NCI-H510A treated with DMSO at 0.1 percent for 48 hours (cell line): Measurements from ENCODE around the gene SDF4.
"Not testable (repeated sequence)": the region's sequence is repeated elsewhere in the genome, so short reads cannot be mapped to it uniquely, and the experiment has no call there.

Experiments
- DNase-seq: peaks from one replicate; lab custom pipeline; 2025; lab: John Stamatoyannopoulos, UW

SDF4 gene

DNA sequence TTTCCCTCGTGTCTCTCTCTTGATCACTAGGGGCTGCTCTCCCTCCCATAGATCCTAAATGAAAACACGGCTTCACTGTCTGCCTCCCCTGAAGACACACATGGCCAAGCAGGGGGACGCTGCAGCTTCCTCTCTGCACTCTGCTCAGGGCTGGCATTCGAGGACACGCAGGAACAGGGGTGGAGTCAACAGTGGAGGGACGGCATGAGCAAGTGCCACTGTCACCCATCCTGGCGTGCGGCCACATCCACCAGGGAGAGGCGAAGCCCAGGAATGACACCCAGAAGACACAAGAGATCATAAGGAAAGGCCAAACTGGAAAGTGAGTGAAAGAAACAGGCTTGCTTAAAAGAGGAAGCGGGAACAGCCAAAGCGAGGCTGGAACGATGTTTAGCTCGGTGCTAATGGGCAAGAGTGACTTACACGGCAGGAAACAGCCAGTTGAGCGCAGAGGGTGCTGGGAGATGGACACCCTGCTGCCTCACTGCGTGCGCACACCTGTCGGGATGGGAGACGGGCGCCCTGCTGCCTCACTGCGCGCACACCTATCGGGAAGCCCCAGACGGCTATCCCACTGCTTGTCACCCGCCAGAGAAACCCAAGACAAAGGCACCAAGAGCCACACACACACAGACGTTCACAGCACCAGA, 28.3 kb upstream of the SDF4 start:
- DNase-seq: peak; percentile 99

DNA sequence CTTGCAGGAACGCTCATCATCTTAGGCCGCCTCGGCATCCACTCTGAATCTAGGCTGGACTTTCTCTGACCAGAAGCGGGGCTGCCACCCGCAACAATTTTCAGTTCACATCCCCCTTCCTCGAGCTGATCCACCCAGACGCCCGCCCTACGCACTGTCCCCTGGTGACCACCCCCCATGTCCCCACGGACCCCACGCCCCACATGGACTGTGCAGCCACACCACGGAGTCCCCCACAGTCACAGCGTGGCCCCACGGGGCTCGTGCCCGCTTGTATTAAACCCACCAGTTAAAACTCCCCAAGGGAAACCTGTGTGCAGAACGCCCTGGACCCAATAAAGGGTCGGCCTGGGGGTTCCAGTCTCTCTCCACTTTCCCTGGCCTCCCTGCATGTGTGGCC, 27.7 kb upstream of the SDF4 start:
- no peak for DNase-seq

DNA sequence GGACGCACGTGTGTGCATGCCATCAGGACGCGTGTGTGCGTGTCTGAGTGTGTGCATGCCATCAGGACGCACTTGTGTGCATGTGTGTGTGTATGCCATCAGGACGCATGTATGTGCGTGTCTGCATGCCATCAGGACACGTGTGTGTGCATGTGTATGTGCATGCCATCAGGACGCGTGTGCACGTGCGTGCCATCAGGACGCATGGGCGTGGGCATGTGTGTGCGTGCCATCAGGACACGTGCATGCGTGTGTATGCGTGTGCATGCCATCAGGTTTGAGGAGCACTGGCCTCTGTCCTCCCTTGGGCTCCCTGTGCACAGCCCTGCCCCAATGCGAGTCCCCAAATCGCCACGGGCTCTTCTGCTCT, 27.3 kb upstream of the SDF4 start:
- DNase-seq: no peak

DNA sequence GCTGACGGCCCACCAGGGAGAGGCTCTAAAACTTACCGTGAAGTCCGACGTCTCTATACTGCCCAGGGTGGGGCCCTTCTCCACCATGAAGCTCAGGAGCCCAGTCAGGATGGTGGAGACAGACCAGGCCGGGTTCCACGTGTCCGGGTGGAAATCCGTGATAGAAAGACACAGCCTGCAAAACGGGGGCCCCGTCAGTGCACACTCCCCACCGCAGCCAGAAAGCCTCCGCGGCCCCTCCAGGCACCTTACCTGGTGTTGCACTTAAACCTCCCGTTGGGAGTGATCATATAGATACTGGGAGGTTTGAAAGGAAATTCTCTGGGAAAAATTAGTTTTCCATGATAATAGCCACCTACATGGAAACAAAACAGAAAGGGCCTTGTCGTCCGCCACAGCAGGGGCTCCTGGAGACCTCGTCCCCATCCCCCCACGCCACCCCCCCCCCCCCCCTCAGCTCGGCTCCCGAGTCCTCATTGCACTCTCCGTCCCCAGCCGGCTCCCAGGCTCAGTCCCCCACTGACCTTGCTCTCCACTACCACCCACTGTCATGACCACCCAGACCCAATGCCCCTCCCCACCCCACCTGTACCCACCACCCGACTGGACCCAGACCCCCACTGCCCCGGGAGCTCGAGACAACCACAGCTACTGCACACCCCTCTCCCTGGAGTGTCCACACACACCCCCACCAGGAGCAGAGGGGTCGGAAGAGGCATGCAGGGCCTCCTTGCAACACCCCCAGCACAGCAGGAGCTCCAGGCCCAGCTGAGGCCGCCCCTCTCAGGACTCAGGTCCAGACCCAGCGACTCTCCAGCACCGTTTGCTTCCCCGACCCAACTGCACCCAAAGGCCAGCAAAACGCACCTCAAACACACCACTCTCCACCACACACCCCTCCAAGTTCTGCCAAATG, 25.4 kb upstream of the SDF4 start:
- no peak for DNase-seq

DNA sequence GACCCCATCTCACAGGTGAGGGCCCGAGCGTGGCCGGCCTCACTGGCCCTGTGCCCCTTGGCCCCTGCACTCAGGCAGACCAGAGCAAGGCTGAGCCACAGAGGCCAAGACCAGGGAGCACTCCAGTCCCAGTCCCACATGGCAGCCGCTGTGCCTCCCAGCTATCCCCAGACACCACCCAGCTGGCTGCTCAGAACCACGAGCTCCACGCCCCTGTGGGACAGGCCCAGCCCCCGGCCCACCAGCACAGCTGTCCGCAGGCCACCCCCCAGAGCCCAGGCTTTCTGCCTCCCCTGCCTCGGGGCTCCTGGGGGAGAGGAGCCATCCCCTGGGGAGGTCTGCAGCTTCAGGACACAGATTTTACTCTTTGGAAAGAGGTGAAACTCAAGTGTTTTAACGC, 23.8 kb upstream of the SDF4 start:
- DNase-seq: no peak

DNA sequence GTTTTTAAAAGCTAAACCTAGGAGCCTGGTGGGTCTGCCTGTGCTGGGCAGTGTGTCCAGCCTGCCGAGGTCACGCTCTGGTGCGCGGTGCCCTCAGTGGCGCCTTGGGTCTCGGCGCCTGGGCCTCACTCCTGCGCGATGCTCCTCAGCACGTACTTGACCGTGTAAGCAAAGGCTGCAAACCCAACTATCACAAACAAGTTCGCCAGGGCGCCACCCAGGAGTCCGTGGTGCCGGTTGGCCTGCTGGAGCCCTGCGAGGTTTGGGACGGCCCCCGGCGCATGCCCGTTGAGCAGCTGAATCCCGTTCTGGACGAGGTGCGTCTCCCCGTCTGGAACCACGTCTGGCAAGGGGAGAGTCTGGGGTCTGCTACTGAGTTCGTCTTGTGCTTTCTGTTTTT, 23.3 kb upstream of the SDF4 start:
- DNase-seq: no peak

DNA sequence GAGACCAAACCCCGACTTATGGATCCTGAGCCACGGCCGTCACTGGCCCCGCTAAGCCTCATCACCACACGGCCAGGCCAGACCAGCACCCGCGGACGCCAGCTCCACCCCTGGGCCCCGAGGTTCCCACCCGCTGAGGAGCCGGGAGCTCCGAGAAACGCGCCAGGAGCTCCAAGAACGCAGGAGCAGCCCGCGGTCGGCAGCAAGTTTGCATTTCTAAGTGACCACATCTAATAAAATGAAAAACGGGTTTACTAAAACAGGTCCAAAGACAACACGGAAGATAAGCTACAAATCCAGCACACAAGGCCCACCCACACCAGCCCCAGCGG, 22.8 kb upstream of the SDF4 start:
- no peak for DNase-seq

DNA sequence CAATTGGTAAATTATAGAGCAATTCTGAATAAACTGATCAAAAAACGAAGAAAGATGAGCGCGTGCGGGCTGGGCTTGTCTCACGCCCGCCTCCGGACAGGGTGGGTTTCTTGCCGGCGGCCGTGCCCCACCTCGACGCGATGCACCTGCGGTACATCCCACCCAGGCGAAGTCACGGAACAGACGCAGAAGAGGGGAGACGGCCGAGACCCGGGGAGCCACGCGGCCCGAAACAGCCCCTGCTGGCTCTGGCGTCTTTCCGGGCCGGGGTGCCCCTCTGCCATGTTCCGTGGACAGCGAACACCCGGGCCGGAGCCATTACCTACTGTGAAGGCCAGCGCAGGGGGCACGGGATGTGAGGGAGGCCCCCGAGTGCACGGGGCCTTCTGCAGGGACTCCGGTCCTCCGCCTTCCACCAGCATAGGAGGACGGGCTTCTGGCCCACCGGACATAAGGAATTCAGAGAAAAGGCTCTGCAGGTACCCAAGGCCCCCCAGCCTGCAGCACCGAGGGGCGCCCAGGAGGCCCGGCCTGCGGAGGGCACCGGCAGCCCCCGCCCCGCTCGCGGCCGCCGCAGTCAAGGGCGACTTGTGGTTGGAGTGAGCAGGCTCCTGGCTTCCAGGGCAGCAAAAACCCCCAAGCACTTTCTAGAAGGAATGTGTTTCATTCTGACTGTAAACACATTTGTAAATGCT, 22.3 kb upstream of the SDF4 start:
- no peak for DNase-seq

DNA sequence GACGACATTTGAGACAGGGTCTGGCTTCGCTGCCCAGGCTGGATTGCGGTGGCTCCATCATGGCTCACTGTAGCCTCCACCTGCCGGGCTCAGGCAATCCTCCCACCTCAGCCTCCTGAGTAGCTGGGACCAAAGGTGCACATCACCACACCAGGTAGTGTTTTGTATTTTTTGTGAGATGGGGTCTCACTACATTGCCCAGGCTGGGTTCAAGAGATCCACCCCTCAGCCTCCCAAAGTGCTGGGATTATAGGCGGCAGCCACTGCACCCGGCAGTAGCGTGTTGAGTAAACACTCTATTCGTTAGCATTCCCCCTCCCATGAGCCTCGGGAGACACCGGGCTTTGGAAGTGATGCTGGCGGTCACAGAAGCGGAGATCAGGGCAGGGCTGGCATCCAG, 21.5 kb upstream of the SDF4 start:
- DNase-seq: no peak

DNA sequence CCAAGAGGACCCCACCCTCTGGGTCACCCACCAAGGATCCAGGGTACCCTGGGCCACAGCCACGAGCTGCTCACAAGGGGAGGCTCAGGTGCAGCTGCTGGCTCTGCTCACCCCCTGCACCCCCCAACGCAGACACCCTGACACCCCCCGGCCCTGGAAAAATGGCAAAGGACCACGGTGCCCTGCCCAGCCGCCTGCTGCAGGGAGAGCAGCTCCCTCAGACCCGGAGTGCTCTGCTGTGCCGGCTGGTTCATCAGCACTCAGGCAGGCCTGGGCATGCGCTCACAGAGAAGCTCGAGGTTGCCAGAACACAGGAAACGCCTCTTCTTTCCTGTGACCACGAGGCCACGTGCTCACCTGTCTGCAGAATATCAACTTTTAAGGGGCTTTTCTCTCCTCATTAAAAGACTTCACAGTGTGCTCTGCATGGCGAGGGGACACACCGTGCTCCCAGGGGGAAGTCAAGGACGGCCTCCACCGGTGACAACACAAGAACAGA, 19.0 kb upstream of the SDF4 start:
- DNase-seq: peak; percentile 99

DNA sequence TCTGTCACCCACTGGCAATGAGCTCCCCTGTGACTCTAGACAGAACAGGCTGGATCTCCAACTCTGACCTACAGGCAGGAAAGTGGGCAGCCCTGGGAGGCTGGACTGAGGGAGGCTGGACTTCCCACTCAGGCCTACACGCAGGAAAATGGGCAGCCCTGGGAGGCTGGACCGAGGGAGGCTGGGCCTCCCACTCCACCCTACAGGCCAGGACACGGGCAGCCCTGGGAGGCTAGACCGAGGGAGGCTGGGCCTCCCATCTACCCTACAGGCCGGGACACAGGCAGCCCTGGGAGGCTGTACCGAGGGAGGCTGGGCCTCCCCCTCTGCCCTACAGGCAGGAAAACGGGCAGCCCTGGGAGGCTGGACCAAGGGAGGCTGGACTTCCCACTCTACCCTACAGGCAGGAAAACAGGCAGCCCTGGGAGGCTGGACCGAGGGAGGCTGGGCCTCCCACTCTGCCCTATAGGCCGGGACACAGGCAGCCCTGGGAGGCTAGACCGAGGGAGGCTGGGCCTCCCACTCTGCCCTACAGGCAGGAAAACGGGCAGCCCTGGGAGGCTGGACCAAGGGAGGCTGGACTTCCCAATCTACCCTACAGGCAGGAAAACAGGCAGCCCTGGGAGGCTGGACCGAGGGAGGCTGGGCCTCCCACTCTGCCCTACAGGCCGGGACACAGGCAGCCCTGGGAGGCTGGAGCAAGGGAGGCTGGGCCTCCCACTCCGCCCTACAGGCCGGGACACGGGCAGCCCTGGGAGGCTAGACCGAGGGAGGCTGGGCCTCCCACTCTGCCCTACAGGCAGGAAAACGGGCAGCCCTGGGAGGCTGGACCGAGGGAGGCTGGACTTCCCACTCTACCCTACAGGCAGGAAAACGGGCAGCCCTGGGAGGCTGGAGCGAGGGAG, 16.5 kb upstream of the SDF4 start:
- DNase-seq: not testable (repeated sequence)

DNA sequence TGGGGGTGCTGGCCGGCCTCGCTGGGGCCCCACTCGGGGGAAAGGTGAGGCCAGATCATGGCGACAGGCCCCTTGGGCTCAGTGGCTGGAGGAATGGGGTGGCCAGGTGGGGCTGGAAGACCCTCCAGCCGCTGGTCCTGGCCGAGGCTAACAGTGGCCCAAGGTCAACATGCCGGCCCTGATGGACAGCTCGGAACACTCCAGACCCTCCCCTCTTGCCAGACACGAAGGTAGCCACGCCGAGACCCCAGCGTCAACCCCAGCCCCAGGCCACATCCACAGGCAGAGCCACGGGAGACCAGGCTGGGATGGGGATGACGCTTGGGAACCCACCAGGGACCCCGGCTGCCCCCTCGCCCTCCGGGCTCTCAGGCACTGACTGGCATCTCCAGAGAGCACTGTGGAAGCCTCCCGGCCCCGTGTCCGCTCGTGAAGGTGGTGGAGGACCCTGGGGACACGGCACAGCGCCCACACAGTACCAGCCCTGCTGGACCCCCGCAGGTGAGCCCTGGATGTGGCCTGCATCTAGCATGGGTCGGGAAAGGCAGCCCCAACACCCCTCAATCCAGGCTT, 15.6 kb upstream of the SDF4 start:
- no peak for DNase-seq

DNA sequence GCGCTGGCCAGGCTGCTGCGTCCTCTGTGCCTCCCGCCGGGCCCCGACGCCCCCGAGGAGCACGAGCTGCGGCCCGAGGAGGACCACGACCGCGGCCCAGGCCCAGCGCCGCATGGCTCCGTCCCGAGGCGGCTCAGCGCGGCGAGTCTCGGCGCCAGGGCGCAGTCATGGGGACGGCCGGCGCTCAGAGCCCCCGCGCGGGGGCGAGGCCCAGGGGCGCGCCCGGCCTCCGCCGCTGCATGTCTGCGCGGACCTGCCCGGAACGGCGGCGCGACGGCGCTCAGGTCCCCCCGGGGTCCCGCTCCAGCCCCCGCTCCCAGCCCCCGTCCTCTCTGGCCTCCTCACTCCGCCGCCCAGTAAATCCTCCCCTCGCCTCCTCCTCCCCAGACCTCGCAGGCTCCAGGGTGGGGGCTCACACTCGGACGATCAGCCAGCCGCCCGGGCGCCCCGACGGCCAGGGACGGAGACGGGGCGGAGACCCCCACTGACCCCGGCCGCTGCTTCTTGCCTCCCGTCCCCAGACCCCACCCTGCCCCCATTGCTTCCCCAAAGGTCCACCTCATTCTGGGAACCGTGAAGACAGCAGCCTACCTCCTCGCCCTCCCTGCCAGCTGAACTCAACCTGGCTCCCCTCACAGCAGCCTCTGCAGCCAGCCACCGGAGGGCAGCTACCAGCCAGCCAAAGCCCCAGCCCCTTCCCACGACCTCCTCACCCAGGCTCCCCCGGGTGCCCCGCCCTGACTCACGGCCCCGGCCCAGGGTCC, 15.0 kb upstream of the SDF4 start, which contains the start of gene C1QTNF12:
TSS of gene C1QTNF12 (minus strand) at position 146 of the 764 bp plus-strand sequence. CDS start at position 114, 32 bp downstream.
- no peak for DNase-seq

DNA sequence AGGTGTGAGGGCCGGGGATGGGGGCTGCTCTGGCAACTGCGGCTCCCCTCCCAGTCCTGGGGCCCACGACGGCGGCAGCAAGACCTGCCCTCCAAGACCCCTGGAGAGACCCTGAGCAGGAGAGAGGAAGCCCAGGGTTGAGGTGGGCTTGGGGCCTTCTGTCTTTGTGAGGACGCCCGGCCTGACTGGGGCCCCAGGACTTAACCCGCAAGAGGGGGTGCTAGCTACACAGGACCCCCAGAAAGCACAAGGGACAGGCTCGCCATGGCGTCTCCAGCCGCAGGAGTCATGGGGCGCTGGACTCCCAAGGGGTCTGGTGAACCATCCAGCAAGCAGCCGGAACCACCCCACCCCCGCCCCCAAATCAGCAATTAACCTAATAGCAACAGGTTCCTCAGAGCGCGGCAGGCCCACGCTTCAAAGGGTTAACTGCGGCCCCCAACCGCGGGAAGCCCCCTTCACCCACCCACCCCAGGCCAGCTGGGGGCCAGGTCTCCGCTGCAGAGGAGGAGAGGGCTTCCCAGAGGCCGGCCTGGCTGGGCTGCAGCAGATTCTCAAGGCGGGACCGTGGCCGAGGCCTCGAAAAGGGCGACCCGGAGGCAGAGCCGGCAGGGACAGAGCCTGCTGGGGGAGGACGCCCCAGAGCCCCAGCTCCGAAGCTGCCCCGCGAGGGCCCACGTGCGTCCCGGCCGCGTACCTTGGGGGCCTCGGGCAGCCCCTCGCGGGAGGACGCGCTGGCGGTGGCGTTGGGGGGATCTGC, 14.2 kb upstream of the SDF4 start:
- DNase-seq: no peak

DNA sequence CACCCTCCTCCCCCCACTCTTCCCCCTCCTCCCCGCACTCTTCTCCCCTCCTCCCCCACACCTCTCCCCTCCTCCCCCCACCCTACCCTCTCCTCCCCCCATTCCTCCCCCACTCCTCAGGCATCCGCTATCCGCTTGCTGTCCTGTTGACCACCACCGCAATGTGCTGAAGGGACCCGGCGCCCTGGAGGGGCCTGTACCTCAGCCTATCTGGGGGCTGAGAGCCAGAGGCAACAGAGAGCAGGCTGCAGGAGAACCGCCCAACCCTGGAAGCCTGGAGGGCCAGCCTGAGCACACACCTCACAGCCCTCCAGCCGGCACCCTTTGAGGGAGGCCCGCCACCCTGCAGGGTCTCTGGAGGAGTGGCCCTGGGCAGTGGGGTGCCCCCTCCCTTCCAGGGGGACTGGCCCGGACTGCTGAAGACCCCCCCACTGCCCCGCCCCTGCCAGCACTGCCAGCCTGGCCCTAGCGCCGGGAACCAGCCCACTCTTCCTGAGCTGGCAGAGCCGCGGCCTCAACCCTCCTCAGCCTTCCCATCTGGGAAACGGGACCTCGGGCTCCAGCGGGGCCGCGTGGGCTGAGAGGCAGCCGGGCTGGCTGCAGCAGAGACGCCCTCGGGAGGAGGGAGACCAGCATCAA, 13.5 kb upstream of the SDF4 start:
- DNase-seq: no peak

DNA sequence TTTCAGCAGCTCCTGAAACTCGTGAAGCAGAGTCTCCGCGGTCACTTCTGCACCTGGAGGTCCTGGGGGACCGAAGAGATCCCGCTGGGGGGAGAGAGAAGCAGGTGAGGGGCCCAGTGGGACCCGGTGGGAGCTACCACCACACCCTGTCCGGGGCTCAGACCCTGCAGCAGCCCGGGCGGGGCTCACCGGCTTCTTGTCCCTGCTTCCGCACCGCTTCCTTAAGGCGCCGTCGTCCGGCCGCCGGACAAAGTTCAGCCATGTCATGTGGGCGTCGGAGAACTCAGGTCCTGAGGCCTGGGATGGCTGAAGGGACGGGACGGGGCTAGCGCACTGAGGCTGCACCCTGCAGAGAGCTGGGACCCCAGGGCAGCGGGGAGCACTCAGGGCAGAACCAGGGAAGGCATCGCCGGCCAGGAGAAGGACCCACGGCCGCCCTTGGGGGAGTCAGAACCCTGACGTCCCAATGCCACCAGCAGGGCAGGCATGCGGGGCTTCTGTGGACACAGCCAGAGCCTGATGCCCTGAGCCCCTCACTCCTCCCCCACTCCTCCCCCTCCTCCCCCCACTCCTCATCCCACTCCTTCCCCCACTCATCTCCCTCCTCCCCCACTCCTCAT, 12.5 kb upstream of the SDF4 start:
- DNase-seq: no peak

DNA sequence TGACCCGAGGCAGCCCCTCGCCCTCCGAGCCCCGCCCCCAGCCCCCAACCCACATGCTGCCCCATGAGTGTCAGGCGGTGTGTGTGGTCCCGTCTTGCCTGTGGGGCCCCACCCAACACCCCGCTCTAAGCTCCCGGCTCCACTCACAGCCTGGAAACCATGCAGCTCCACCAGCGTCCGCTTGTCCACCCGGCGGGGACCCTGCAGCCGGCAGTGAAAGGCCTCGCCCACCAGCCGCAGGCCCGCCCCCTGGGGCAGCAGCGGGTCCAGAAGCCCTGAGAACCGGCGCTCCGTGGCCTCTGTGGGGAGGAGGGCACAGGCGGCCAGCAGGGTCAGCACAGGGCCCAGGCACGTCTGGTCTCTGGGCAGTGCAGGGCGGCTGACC, 12.0 kb upstream of the SDF4 start:
- no peak for DNase-seq

DNA sequence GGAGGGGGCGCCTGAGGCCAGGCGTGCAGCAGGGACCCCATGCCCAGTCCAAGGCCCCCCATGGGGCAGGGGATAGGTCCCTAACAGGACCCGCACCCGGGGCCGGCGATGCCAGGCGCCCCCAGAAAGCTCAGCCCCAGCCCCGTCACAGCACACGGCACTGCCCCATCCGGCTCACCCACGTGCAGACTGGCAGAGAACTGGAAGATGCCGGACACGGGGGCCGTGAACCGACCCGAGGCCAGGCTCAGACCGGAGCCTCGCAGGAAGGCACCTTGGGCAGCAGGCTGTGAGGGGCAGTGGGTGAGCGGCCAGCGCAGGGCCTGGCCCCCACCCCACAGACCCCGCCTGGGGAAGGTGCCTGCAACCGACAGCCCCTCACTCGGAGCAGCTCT, 11.5 kb upstream of the SDF4 start:
- no peak for DNase-seq
